ENCODE results near the gene TTC28. TPM values are rescaled to one million over a fixed set of nuclear protein-coding genes. Genes with fewer than 3 reads are reported as not detected.

The TTC28 gene
- total RNA-seq, 4 donors from 2014 or later = 10.2 to 23.8 (median 13.4) TPM

- DNase-seq (ENCODE audit: low spot score in 2 of 2) = no peak
- intact Hi-C loops (cut with DNase I; ENCODE audit: low total_unique reads) = no loop called here
- TF ChIP-seq POLR2A (IDR thresholded peaks at IDR 0.05) (no peak), CTCF (IDR thresholded peaks at IDR 0.05) (no peak)
- H3K4me3 ChIP-seq (ENCODE audit: low read depth, poor library complexity, severe bottlenecking) = no peak overlapping the region
- WGBS, 2 donors = 46 to 59% methylated on average over 5 of the region's 5 CpGs
These were observed 432.5 kb downstream of the TTC28 start for GRCh38 chr22:28247136-28247535.

GRCh38 chr22:28246397-28246796 is 433.2 kb downstream of the TTC28 start:
- no peak overlapping the region for H3K4me3 ChIP-seq (ENCODE audit: low read depth, poor library complexity, severe bottlenecking)
- intact Hi-C loops (cut with DNase I; ENCODE audit: low total_unique reads) = no loop called here
- DNase-seq (ENCODE audit: low spot score in 2 of 2) = no peak
- TF ChIP-seq POLR2A (IDR thresholded peaks at IDR 0.05) (no peak), CTCF (IDR thresholded peaks at IDR 0.05) (no peak)
- WGBS, 2 donors = 61 to 74% methylated on average over 2 of the region's 2 CpGs

- WGBS, 2 donors = 89 to 91% methylated on average over 5 of the region's 5 CpGs
- intact Hi-C loops (cut with DNase I; ENCODE audit: low total_unique reads) = no loop called here
- TF ChIP-seq POLR2A (IDR thresholded peaks at IDR 0.05) (no peak), CTCF (IDR thresholded peaks at IDR 0.05) (no peak)
- no peak overlapping the region for H3K4me3 ChIP-seq (ENCODE audit: low read depth, poor library complexity, severe bottlenecking)
- DNase-seq (ENCODE audit: low spot score in 2 of 2) = no peak
These were observed 433.9 kb downstream of the TTC28 start for GRCh38 chr22:28245579-28246224.

GRCh38 chr22:28244757-28245156 is 434.9 kb downstream of the TTC28 start:
- 91 to 94% methylated on average over 1 of the region's 1 CpG for WGBS, 2 donors
- no peak for TF ChIP-seq POLR2A (IDR thresholded peaks at IDR 0.05)

GRCh38 chr22:28243539-28243938 is 436.1 kb downstream of the TTC28 start:
- intact Hi-C loops (cut with DNase I; ENCODE audit: low total_unique reads) = no loop called here
- H3K4me3 ChIP-seq (ENCODE audit: low read depth, poor library complexity, severe bottlenecking) = no peak overlapping the region
- no peak for DNase-seq (ENCODE audit: low spot score in 2 of 2)
- WGBS, 2 donors = 89 to 91% methylated on average over 3 of the region's 3 CpGs
- TF ChIP-seq POLR2A (IDR thresholded peaks at IDR 0.05) (no peak), CTCF (IDR thresholded peaks at IDR 0.05) (no peak)

More at GRCh38 chr22:28244757-28245156, 434.9 kb downstream of the TTC28 start:
- no peak overlapping the region for H3K4me3 ChIP-seq (ENCODE audit: low read depth, poor library complexity, severe bottlenecking)
- intact Hi-C loops (cut with DNase I; ENCODE audit: low total_unique reads) = no loop called here
- no peak for DNase-seq (ENCODE audit: low spot score in 2 of 2)

- intact Hi-C loops (cut with DNase I; ENCODE audit: low total_unique reads) = no loop called here
- WGBS, 2 donors = 91 to 95% methylated on average over 5 of the region's 5 CpGs
- no peak overlapping the region for H3K4me3 ChIP-seq (ENCODE audit: low read depth, poor library complexity, severe bottlenecking)
- no peak for TF ChIP-seq POLR2A (IDR thresholded peaks at IDR 0.05)
- no peak for TF ChIP-seq CTCF (IDR thresholded peaks at IDR 0.05)
- no peak for DNase-seq (ENCODE audit: low spot score in 2 of 2)
These were observed 437.9 kb downstream of the TTC28 start for GRCh38 chr22:28241656-28242290.

Measured in lower leg skin (tissue), 4 donors.